Suprapubic skin (tissue), 4 donors: Measurements from ENCODE around the gene NDUFB2.

Experiments used
- CTCF ChIP-seq, 2 donors: fragments of 200-600 bp in 1 of 2; fragments of 450-650 bp in 1 of 2; sonication (generic) in 1 of 2; IDR thresholded peaks; one replicate each; pipeline ENCODE4 v1.5.1; 2016 to 2019; ENCODE audit warnings: antibody characterized with exemption in 2 of 2, mild to moderate bottlenecking in 1 of 2, moderate library complexity in 1 of 2
- EP300 ChIP-seq: sonication (generic); formaldehyde crosslinking; IDR thresholded peaks from one replicate; pipeline ENCODE4 v1.6.1; 2017; ENCODE audit warnings: antibody characterized with exemption
- POLR2A ChIP-seq, 2 donors: fragments of 450-650 bp; IDR thresholded peaks; one replicate each; pipeline ENCODE4 v1.6.1; 2017; ENCODE audit warnings: antibody characterized with exemption in 2 of 2, mild to moderate bottlenecking in 2 of 2, moderate library complexity in 2 of 2
- POLR2AphosphoS5 ChIP-seq, 3 donors: sonication (generic); formaldehyde crosslinking; IDR thresholded peaks; one replicate each; pipeline ENCODE4 v1.6.1; 2017; ENCODE audit warnings: antibody characterized with exemption in 3 of 3

- no peak for TF ChIP-seq POLR2AphosphoS5 (IDR thresholded peaks at IDR 0.05)
- TF ChIP-seq POLR2A (IDR thresholded peaks at IDR 0.05): no peak
- TF ChIP-seq CTCF (IDR thresholded peaks at IDR 0.05): no peak
- TF ChIP-seq EP300: no peak
Observed at GRCh38 chr7:140654661-140655060, 41.8 kb upstream of the NDUFB2 start.
